ENCODE results near the gene BCS1L. TPM values are rescaled to one million over a fixed set of nuclear protein-coding genes. Genes with fewer than 3 reads are reported as not detected.

The BCS1L gene
- total RNA-seq, 1 experiment from 2014 or later = 38.8 TPM

DNA sequence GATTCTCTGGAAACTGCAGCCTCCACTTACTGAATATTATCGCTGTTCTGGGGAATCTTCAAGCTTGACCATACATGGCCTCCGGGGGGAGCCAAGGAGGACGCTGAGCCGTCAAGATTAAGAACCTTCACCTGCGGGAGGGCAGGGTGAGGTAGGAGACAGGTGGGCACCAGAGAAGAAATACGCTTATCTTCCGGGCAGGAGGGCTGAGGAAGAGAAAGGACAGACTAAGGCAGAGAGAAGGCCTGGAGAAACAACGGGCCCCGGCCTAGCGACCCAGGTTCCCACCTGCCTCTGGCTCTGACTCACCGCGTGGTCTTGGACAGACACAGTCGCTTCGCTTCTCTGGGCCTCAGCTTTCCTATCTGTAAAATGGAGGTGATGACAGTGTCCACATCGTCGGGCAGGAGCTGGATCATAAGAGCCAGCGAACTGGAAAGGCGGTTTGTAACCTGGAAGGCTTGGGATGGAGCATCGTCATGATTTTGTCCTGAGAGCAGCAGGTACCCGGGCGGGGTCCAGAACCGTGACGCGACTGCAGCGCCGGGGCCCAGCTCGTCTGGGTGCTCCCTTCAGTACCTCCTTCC is 719 bp upstream of the BCS1L start:
- no peaks in the 10 kb centered on the region for H3K9me3 ChIP-seq (ENCODE audit: insufficient read depth, low read depth)
- no peaks in the 10 kb centered on the region for H3K9me2 ChIP-seq (ENCODE audit: insufficient read depth)
- H3K4me3 ChIP-seq = peak overlapping the region; percentile 75
- H3K27ac ChIP-seq = peak overlapping the region; percentile 42; the same call in 1 of the 2 replicates
- H3K4me1 ChIP-seq (replicated peaks; ENCODE audit: insufficient read depth) = peaks cover 5% of the 10 kb centered on the region; the same call in 1 of the 2 replicates
- ChIA-PET CTCF (interaction anchor here (0.6 to 2.1 kb wide), 9 partner anchors 13 to 244 kb away, joined by 3 to 15 read pairs (median 4); partner anchors contain the start of genes RNF25 and STK36), POLR2A (ENCODE audit: unreplicated experiment) (interaction anchor here (0.6 to 0.9 kb wide), 2 partner anchors 21 to 116 kb away, joined by 3 read pairs; no protein-coding TSS in a partner anchor)
- no peaks in the 10 kb centered on the region for H4K20me1 ChIP-seq (ENCODE audit: insufficient read depth)
- intact Hi-C loops (cut with micrococcal nuclease; ENCODE audit: unreplicated experiment) = loop anchor here (1.0 to 10.0 kb wide), 6 partner anchors 29 to 384 kb away; partner anchors contain the start of genes AAMP, CNOT9, PNKD and USP37
- H2AFZ ChIP-seq = peak overlapping the region; percentile 94
- H3K79me2 ChIP-seq (ENCODE audit: low read depth) = peaks cover 31% of the 10 kb centered on the region
- DNase-seq = peak; percentile 49 to 63
- H3K4me2 ChIP-seq = peak overlapping the region; percentile 93
- no TSS peak for BruUV-seq (replicated peaks)
- TF ChIP-seq, protein P1, sequence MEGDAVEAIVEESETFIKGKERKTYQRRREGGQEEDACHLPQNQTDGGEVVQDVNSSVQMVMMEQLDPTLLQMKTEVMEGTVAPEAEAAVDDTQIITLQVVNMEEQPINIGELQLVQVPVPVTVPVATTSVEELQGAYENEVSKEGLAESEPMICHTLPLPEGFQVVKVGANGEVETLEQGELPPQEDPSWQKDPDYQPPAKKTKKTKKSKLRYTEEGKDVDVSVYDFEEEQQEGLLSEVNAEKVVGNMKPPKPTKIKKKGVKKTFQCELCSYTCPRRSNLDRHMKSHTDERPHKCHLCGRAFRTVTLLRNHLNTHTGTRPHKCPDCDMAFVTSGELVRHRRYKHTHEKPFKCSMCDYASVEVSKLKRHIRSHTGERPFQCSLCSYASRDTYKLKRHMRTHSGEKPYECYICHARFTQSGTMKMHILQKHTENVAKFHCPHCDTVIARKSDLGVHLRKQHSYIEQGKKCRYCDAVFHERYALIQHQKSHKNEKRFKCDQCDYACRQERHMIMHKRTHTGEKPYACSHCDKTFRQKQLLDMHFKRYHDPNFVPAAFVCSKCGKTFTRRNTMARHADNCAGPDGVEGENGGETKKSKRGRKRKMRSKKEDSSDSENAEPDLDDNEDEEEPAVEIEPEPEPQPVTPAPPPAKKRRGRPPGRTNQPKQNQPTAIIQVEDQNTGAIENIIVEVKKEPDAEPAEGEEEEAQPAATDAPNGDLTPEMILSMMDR (conservative IDR thresholded peaks at IDR 0.05) = peak; percentile 72
- no peak for TF ChIP-seq EZH2 (IDR thresholded peaks at IDR 0.05; ENCODE audit: low read depth)
- peaks cover 13% of the 10 kb centered on the region for H3K36me3 ChIP-seq (ENCODE audit: low read depth)
- H3F3A ChIP-seq (ENCODE audit: insufficient read depth, low read depth) = peaks cover 6% of the 10 kb centered on the region; the same call in 1 of the 2 replicates
- no peaks in the 10 kb centered on the region for H3K27me3 ChIP-seq (ENCODE audit: insufficient read depth, low read depth)

DNA sequence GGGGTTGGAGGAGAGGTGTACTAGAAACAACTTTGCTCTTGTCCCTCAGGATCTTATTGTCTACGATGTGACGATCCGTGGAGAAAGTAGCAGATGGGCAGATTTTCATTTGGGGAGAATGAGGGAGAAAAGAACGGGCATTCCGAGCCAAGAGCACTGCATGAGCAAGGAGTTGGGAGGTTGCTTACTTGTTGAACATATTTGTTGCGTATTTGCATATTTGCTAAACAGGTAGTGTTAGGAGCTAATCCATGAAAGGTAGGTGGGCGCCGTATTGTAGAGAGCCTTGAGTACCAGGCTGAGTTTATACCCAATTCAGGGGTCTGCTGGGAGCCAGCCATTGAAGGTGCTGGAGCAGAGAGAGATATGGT is 490 bp downstream of the BCS1L start:
- ChIA-PET POLR2A (ENCODE audit: unreplicated experiment) (interaction anchor here (0.6 to 0.9 kb wide), 4 partner anchors 23 to 127 kb away, joined by 3 to 14 read pairs (median 8); no protein-coding TSS in a partner anchor), CTCF (interaction anchor here (0.5 to 2.1 kb wide), 13 partner anchors 12 to 728 kb away, joined by 3 to 15 read pairs (median 4); partner anchors contain the start of genes CNPPD1, RNF25, STK36 and TTLL4)
- Histone ChIP-seq H3K4me2 (peak overlapping the region; percentile 93), H3K9me3 (ENCODE audit: insufficient read depth, low read depth) (no peaks in the 10 kb centered on the region), H3K9me2 (ENCODE audit: insufficient read depth) (no peaks in the 10 kb centered on the region), H3F3A (ENCODE audit: insufficient read depth, low read depth) (peaks cover 6% of the 10 kb centered on the region; the same call in 1 of the 2 replicates), H3K36me3 (ENCODE audit: low read depth) (peaks cover 10% of the 10 kb centered on the region), H4K20me1 (ENCODE audit: insufficient read depth) (no peaks in the 10 kb centered on the region), H3K4me3 (peak overlapping the region; percentile 75), H3K4me1 (replicated peaks; ENCODE audit: insufficient read depth) (peaks cover 5% of the 10 kb centered on the region; the same call in 1 of the 2 replicates), H3K27me3 (ENCODE audit: insufficient read depth, low read depth) (no peaks in the 10 kb centered on the region), H3K79me2 (ENCODE audit: low read depth) (peaks cover 31% of the 10 kb centered on the region), H3K27ac (no peak overlapping the region), H2AFZ (peak overlapping the region; percentile 94)
- intact Hi-C loops (cut with micrococcal nuclease; ENCODE audit: unreplicated experiment) = loop anchor here (1.0 to 10.0 kb wide), 5 partner anchors 27 to 385 kb away; partner anchors contain the start of genes AAMP, CNOT9, PNKD and USP37
- TF ChIP-seq, protein P1 (conservative IDR thresholded peaks at IDR 0.05) = no peak
- TF ChIP-seq EZH2 (IDR thresholded peaks at IDR 0.05; ENCODE audit: low read depth) = no peak
- DNase-seq = no peak
- BruUV-seq (replicated peaks) = TSS peak; percentile 53

GRCh38 chr2:218662377-218662776 is 2.9 kb downstream of the BCS1L start:
- intact Hi-C loops (cut with micrococcal nuclease; ENCODE audit: unreplicated experiment) = no loop called here

More at GRCh38 chr2:218662377-218662776, 2.9 kb downstream of the BCS1L start:
- H3K36me3 ChIP-seq (ENCODE audit: low read depth) = peaks cover 12% of the 10 kb centered on the region
- no peak overlapping the region for H3K4me2 ChIP-seq
- no peaks in the 10 kb centered on the region for H3K9me2 ChIP-seq (ENCODE audit: insufficient read depth)
- no peak overlapping the region for H3K27ac ChIP-seq
- no TSS peak for BruUV-seq (replicated peaks)
- H4K20me1 ChIP-seq (ENCODE audit: insufficient read depth) = no peaks in the 10 kb centered on the region
- no peak for DNase-seq
- no peak for TF ChIP-seq EZH2 (IDR thresholded peaks at IDR 0.05; ENCODE audit: low read depth)
- peaks cover 5% of the 10 kb centered on the region; the same call in 1 of the 2 replicates for H3K4me1 ChIP-seq (replicated peaks; ENCODE audit: insufficient read depth)
- H3K79me2 ChIP-seq (ENCODE audit: low read depth) = peaks cover 25% of the 10 kb centered on the region
- H2AFZ ChIP-seq = no peak overlapping the region
- POLR2A ChIA-PET (ENCODE audit: unreplicated experiment) = no interaction called here
- no peaks in the 10 kb centered on the region for H3K9me3 ChIP-seq (ENCODE audit: insufficient read depth, low read depth)
- peaks cover 15% of the 10 kb centered on the region; the same call in 1 of the 2 replicates for H3F3A ChIP-seq (ENCODE audit: insufficient read depth, low read depth)
- CTCF ChIA-PET = no interaction called here
- H3K27me3 ChIP-seq (ENCODE audit: insufficient read depth, low read depth) = no peaks in the 10 kb centered on the region
- no peak overlapping the region for H3K4me3 ChIP-seq
